ENCODE results near the gene ATG2A. TPM values are rescaled to one million over a fixed set of nuclear protein-coding genes. Genes with fewer than 3 reads are reported as not detected.

The ATG2A gene
- total RNA-seq, 1 donor from 2014 or later, result 22.4 TPM

DNA sequence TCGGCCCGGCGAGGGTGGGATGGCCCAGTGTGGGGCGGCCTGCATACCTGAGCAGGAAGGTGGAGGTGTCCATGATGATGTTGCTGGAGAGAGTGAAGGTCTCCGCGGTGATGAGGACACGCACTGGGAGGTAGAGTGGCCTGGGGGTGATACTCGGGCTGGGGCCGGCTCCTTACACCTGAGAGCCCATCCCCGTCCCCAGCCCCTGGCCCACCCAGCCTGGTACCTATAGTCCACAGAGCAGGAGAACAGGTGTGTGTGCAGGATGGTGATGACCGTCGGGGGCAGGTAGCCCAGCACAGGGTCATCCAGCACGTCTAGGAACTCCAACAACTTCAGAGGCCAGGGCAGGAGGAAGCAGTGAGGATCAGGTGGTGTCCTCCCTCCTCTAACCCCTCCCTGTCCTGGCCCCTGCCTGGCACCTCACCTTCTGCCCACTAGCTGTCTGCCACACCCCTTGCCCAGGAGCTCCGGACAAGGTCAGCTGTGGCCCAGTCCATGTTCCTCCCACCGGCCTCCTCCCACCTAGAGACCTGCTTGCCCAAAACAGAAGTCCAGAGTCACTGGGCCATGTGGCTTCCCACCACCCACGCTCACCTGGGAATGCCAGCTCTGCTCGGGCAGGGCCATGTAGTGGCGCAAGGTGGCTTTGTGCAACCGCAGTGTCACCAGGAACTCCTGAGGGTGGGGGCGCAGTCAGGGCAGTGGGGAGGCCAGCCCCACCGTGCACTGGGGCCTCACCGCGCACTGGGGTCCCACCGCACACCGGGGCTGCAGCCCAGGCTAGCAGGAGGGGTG lies 11.3 kb downstream of the ATG2A start:
- TF ChIP-seq, protein P1, sequence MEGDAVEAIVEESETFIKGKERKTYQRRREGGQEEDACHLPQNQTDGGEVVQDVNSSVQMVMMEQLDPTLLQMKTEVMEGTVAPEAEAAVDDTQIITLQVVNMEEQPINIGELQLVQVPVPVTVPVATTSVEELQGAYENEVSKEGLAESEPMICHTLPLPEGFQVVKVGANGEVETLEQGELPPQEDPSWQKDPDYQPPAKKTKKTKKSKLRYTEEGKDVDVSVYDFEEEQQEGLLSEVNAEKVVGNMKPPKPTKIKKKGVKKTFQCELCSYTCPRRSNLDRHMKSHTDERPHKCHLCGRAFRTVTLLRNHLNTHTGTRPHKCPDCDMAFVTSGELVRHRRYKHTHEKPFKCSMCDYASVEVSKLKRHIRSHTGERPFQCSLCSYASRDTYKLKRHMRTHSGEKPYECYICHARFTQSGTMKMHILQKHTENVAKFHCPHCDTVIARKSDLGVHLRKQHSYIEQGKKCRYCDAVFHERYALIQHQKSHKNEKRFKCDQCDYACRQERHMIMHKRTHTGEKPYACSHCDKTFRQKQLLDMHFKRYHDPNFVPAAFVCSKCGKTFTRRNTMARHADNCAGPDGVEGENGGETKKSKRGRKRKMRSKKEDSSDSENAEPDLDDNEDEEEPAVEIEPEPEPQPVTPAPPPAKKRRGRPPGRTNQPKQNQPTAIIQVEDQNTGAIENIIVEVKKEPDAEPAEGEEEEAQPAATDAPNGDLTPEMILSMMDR (IDR thresholded peaks at IDR 0.05; ENCODE audit: unreplicated experiment), result no peak
- peaks cover 2% of the 10 kb centered on the region for H3K27me3 Mint-ChIP-seq (ENCODE audit: unreplicated experiment)
- no peak for DNase-seq (ENCODE audit: low spot score)
- H3K4me3 Mint-ChIP-seq (ENCODE audit: unreplicated experiment), result no peak overlapping the region
- H3K27ac Mint-ChIP-seq (ENCODE audit: unreplicated experiment), result no peak overlapping the region
- H3K4me1 Mint-ChIP-seq (ENCODE audit: unreplicated experiment), result no peaks in the 10 kb centered on the region
- peaks cover 19% of the 10 kb centered on the region for H3K36me3 Mint-ChIP-seq (ENCODE audit: low read depth, unreplicated experiment)
- H3K9me3 Mint-ChIP-seq (ENCODE audit: unreplicated experiment), result no peaks in the 10 kb centered on the region

DNA sequence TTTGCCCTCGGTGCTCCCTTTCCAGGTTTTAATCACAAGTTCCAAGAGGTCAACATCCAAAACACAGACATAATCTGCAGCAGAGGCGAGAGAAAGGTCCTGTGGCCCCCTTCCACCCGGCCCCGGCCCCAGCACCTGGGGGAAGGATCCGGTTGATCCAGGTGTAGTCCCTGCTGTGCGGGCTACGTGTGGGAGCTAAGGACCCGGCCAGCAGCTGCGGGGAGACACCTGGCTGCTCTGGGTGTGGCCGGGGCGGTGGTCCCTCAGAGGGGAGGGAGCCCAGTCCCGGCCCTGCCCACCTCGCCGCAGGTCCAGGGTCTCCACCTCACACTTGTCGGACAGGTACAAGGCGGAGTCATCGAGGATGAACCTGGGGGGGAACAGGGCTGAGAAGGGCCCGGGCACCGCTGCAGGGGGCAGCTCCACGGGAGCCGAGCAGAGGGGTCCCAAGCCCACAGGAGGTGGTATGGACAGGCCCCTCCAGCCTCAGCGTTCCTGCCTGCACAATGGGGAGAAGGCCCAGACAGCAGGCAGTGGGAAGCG lies 13.6 kb downstream of the ATG2A start:
- Mint-ChIP-seq H3K27me3 (ENCODE audit: unreplicated experiment) (peaks cover 5% of the 10 kb centered on the region), H3K9me3 (ENCODE audit: unreplicated experiment) (no peaks in the 10 kb centered on the region), H3K4me3 (ENCODE audit: unreplicated experiment) (no peak overlapping the region), H3K4me1 (ENCODE audit: unreplicated experiment) (no peaks in the 10 kb centered on the region), H3K27ac (ENCODE audit: unreplicated experiment) (no peak overlapping the region), H3K36me3 (ENCODE audit: low read depth, unreplicated experiment) (peaks cover 26% of the 10 kb centered on the region)
- DNase-seq (ENCODE audit: low spot score), result no peak
- TF ChIP-seq, protein P1 (IDR thresholded peaks at IDR 0.05; ENCODE audit: unreplicated experiment), result no peak

DNA sequence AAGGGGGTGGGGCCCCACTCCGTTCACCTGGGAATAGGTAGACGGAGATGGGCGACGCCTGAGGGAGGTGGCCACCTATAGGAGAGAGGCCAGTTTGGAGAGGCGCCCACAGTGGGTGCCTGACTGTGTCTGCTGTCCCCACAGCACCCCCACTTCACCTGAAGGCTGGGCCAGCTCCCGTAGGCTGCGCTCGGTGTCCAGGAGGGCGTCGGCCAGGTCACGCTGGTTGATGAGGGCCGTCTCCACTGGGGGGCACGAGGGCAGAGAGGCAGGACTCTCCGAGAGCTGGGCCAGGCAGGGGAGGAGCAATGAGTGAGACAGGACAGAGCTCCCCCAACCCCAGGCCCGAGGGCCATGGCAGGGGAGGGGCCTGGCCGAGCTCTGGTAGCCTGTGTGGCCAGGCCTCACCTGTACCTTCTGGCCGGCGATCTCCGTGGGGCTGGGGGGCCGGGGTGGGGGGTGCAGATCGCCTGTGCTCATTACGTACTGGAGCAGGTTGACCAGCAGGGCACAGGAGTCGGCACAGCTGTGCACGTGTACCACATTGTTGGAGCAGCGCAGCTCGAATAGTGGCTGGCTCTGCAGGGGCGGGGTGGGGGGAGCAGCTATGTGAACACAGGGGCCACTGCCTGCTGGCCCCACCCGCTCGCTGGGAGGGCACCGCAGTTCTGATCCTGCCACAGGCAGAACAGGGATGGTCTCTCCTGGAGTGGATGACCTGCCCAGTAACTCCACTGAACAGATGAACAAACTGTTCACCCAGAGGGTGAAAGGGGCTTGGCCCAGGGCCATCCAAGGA lies 14.7 kb downstream of the ATG2A start:
- no peak for DNase-seq (ENCODE audit: low spot score)
- peaks cover 5% of the 10 kb centered on the region for H3K27me3 Mint-ChIP-seq (ENCODE audit: unreplicated experiment)

DNA sequence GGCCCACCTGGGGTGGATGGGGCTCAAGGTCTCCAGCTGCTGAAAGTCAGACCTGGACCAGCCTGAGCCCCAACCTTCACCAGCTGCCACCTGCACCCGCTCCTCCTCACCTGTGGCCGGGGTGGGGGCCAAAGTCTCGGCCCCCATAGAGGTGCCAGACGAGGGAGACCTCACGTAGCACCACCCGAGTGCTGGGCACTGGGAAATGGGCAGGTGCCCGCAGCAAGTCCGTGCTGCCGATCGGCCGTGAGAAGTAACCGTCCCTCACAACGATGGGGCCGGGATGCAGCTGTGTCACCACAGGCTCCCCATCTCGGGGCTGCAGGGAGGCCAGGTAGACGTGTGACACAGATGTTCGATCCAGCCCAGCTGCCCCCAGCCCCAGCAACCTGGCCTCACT lies 16.2 kb downstream of the ATG2A start:
- no peak overlapping the region for H3K4me3 Mint-ChIP-seq (ENCODE audit: unreplicated experiment)
- H3K27me3 Mint-ChIP-seq (ENCODE audit: unreplicated experiment), result peaks cover 6% of the 10 kb centered on the region
- no peak overlapping the region for H3K27ac Mint-ChIP-seq (ENCODE audit: unreplicated experiment)
- H3K4me1 Mint-ChIP-seq (ENCODE audit: unreplicated experiment), result no peaks in the 10 kb centered on the region
- no peak for DNase-seq (ENCODE audit: low spot score)
- TF ChIP-seq, protein P1 (IDR thresholded peaks at IDR 0.05; ENCODE audit: unreplicated experiment), result no peak
- no peaks in the 10 kb centered on the region for H3K9me3 Mint-ChIP-seq (ENCODE audit: unreplicated experiment)
- peaks cover 31% of the 10 kb centered on the region for H3K36me3 Mint-ChIP-seq (ENCODE audit: low read depth, unreplicated experiment)

More for the DNA sequence above, 14.7 kb downstream of the ATG2A start:
- Mint-ChIP-seq H3K4me3 (ENCODE audit: unreplicated experiment) (no peak overlapping the region), H3K4me1 (ENCODE audit: unreplicated experiment) (no peaks in the 10 kb centered on the region), H3K9me3 (ENCODE audit: unreplicated experiment) (no peaks in the 10 kb centered on the region), H3K27ac (ENCODE audit: unreplicated experiment) (no peak overlapping the region), H3K36me3 (ENCODE audit: low read depth, unreplicated experiment) (peaks cover 26% of the 10 kb centered on the region)
- TF ChIP-seq, protein P1 (IDR thresholded peaks at IDR 0.05; ENCODE audit: unreplicated experiment), result no peak

All from endothelial cell (in vitro differentiated cells).